OCI-LY3 (cell line): ENCODE measurements around the gene MIB1.

Experiments used
- EZH2phosphoT487 ChIP-seq: fragments of 200-600 bp; shearing (Covaris generic); IDR thresholded peaks from 2 replicates; pipeline ENCODE4 v1.6.1; 2018; ENCODE audit warnings: antibody characterized with exemption, mixed run types, low read depth
- TF ChIP-seq, protein P1 (sequence below): fragments of 200-600, 300-600 bp; sonication (generic); IDR thresholded peaks from 2 replicates; pipeline ENCODE4 v1.5.1; 2014; ENCODE audit warnings: antibody characterized with exemption, low read length, low read depth

DNA sequence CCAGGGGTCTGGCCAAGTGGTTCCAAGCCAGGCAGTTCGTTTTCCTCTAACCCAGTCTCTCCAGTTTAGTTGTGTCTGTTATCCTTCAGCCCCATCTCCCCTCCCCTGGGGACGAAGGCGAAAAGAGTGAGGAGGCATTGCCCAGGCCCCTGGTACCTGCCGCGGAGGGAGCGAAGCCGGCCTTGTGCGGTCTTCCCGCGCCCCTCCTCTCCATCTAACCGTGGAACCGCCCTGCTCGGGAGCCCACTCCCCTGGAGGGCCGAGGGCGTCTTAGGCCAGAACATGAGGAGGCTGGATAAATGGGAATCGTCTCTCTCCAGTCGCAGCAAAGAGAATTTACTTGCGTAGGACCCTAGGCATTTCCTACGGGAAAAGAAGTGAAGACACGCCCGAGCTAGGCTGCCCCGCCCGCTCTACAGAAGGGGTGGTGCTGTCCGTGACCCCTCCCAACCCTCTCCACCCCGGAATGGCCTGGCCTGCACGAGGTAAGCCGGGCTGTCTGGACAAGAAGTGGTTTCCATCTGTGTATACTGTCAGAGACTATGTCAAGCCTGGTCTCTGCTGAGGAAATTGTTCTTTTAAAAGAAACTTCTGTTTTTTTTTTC lies 156.2 kb downstream of the MIB1 start:
- TF ChIP-seq, protein P1, sequence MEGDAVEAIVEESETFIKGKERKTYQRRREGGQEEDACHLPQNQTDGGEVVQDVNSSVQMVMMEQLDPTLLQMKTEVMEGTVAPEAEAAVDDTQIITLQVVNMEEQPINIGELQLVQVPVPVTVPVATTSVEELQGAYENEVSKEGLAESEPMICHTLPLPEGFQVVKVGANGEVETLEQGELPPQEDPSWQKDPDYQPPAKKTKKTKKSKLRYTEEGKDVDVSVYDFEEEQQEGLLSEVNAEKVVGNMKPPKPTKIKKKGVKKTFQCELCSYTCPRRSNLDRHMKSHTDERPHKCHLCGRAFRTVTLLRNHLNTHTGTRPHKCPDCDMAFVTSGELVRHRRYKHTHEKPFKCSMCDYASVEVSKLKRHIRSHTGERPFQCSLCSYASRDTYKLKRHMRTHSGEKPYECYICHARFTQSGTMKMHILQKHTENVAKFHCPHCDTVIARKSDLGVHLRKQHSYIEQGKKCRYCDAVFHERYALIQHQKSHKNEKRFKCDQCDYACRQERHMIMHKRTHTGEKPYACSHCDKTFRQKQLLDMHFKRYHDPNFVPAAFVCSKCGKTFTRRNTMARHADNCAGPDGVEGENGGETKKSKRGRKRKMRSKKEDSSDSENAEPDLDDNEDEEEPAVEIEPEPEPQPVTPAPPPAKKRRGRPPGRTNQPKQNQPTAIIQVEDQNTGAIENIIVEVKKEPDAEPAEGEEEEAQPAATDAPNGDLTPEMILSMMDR, result no peak
- no peak for TF ChIP-seq EZH2phosphoT487
